Measurements from ENCODE around the gene MYBPH.

MYBPH gene

DNA sequence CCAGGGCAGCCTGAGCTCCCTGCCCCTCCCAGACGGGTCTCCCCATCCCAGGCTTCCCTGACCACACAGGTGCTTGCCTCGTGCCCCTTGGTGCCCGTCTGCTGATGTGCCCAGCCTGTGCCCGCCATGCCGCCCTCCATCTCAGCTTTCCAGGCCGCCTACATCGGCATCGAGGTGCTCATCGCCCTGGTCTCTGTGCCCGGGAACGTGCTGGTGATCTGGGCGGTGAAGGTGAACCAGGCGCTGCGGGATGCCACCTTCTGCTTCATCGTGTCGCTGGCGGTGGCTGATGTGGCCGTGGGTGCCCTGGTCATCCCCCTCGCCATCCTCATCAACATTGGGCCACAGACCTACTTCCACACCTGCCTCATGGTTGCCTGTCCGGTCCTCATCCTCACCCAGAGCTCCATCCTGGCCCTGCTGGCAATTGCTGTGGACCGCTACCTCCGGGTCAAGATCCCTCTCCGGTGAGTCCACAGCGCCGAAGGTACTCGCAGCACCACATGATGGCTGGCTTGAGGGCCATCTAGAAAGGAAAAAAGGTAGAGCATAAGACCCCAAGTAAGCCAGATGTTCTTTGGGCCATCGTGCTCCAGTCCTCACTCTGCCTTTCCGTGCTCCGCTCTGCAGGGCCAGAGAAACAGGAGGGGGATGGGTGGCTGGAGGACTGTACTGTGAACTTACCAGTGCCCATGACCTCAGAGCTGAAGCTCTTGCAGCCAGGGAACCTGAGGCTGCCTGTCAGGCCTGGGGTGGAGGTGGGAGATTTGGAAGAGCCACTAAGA, 46.7 kb downstream of the MYBPH start:
- DNase-seq (ENCODE audit: low read depth) = no peak

- DNase-seq (ENCODE audit: low read depth) = no peak
These were observed 47.3 kb downstream of the MYBPH start for GRCh38 chr1:203128431-203128715.

- no peak for DNase-seq (ENCODE audit: low read depth)
These were observed 47.8 kb downstream of the MYBPH start, which contains the start of gene ADORA1 for GRCh38 chr1:203127666-203128430. ADORA1 (plus strand) TSS chr1:203127726; CDS start chr1:203128842, 1,116 bp downstream.

GRCh38 chr1:203126866-203127665, 48.6 kb downstream of the MYBPH start:
- DNase-seq (ENCODE audit: low read depth) = no peak

- DNase-seq (ENCODE audit: low read depth) = no peak
These were observed 49.3 kb downstream of the MYBPH start for GRCh38 chr1:203126151-203126865.

DNA sequence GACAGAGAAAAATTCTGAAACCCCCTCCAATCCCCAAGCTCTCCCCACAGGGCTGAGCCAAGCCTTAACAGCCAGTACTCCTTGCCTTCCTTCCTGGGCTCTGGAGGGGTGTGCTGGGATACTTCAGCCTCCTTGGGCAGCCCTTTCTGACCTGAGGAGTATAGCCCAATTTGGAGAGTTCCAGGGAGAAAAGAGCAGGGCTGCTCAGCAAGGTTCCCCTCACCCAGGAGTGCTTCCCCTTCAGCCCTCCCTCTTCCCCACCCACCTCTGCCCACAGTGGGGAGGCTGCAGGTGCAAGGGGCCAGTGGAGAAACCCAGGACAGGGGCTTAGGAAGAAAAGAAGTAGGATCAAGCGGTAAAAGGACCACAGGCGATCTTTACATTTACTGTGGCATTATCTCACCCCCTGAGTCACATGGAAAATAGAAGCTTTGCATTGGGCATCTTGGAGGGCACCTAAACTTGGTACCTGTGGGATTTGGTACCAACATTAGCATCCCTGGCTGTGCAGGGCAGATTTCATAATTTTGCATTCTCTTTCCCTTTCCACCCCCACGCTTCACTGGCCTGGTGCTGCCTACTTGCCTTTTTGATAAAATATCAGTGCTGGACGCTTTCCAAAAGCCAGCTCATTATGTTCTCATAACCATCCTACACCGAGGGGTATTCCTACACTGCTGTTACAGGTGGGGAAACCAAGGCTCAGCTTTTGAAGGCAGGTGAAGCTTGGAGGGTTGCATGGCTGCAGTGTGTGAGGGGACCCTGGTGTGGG, 50.9 kb downstream of the MYBPH start:
- no peak for DNase-seq (ENCODE audit: low read depth)

- no peak for DNase-seq (ENCODE audit: low read depth)
These were observed 51.6 kb downstream of the MYBPH start for GRCh38 chr1:203124011-203124410.

DNA sequence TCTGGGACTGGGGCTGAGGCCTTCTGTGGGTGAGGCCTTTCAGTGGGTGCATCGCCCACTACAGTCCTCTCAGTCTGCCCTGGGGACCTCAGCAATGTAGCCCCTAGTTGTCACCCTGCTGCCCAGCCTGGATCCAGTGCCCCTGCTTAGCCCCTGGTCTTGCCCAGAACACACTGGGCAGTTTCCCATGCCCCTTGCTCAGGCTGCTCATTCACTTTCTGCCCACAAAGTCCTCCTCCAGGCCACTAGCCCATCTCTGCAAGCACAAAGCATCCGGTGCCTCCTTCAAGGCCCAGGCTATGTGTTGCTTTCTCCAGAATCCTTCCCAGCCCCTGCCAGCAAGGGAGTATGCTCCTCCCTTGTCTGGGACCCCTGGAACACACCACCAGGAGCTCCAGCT, 53.5 kb downstream of the MYBPH start:
- DNase-seq (ENCODE audit: low read depth) = no peak

DNA sequence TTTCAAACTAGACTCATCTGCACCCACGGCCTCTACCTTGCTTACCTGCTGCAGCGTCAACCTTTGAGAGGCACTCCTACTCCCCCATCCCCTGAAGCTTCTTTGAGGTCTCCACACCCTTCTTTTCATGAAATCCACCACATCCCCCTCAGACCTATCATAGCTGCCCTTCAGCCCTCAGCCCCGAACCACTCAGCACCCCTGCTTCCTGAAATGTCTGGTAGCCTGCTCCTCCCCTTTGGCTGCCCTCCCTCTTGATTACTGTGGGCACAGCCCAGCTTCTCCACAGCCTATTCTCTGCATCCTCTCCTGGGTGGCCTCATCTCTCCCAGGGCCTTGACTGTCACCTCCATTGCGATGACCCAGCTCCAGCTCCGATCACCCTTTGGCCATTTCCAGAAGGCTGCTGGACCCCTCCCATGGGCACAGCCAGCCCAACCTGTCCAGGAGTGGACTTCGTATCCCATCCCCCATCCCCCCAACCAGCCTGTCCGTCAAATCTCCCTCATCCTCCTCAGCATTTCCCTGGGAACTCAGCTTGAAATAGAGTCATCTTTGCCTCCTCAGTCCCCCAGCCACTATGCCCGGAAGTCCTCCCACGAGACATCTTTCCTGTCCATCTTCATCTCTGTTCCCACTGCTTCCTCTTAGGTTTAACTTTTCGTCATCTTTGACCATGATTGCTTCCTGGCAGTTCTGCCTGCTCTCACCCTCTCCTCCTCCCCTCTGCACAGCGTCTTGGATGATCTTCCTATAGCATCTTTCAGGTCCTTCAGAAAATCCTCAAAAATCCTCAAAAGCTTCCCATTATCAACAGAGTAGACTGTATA, 54.2 kb downstream of the MYBPH start:
- no peak for DNase-seq (ENCODE audit: low read depth)

DNA sequence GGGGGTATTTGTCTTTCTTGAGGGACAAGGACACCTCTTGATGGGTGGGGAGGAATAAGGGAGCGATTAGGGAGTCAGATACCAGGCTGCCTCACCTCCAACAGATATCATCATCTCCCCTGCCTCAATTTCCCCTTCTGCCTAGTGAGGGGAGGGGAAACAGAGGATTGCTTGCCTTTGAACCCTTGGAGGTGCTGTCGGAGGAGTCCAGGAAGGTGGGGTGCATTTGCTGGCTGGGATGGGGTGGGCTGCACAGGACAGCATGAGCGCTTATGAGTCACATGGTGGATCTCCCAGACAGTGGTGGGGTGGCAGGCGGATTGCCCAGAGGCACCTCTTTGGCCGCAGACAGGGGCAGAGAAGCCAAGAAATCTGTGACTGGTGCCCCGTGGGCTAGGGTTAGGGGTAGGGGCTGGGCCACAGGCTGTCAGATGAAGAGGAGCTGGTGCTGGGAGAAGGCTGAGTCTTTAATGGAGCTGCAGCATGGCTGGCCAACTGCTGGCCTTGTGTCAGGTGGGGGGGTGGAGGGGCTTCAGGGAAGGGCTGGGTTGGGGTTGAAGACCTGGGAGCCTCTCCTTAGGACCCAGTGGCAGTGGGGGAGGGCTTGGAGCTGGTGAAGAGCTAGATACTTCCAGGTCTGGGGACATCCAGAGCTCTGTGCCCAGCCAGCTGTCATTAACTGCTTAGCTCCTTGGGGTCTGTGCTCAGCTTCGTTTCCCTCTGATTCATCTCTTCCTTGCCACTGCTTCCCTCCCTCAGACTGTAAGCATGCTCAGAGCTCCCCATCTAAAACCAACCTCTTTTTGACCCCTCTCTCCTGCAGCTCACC, 55.1 kb downstream of the MYBPH start:
- no peak for DNase-seq (ENCODE audit: low read depth)
